ENCODE measurements around the gene KRTAP4-11.
"Not testable (repeated sequence)": the region's sequence is repeated elsewhere in the genome, so short reads cannot be mapped to it uniquely, and the experiment has no call there.

Gene KRTAP4-11

GRCh38 chr17:41117846-41118386 lies at the start of gene KRTAP4-11:
KRTAP4-11 (minus strand) TSS chr17:41118373; CDS start chr17:41118315, 58 bp downstream.
- DNase-seq: not testable (repeated sequence)

- no peak for DNase-seq
Observed at GRCh38 chr17:41167561-41167960, 49.4 kb upstream of the KRTAP4-11 start.

- no peak for DNase-seq
Observed at GRCh38 chr17:41163828-41164227, 45.7 kb upstream of the KRTAP4-11 start.

- DNase-seq: no peak
Observed at GRCh38 chr17:41160648-41161047, 42.5 kb upstream of the KRTAP4-11 start, which contains the start of gene KRTAP4-4. KRTAP4-4 (minus strand) TSS chr17:41160748; CDS start chr17:41160691, 57 bp downstream.

- DNase-seq: not testable (repeated sequence)
Observed at GRCh38 chr17:41160190-41160589, 42.0 kb upstream of the KRTAP4-11 start.

- no peak for DNase-seq
Observed at GRCh38 chr17:41153856-41154255, 35.7 kb upstream of the KRTAP4-11 start.

- no peak for DNase-seq
Observed at GRCh38 chr17:41151525-41151924, 33.4 kb upstream of the KRTAP4-11 start.

GRCh38 chr17:41150026-41150425 lies 31.9 kb upstream of the KRTAP4-11 start:
- DNase-seq: no peak

- DNase-seq: no peak
Observed at GRCh38 chr17:41149652-41149985, 31.4 kb upstream of the KRTAP4-11 start, which contains the start of gene KRTAP4-5. KRTAP4-5 (minus strand) TSS chr17:41149825; CDS start chr17:41149767, 58 bp downstream.

- not testable (repeated sequence) for DNase-seq
Observed at GRCh38 chr17:41148971-41149651, 30.9 kb upstream of the KRTAP4-11 start.

GRCh38 chr17:41147531-41148204 lies 29.5 kb upstream of the KRTAP4-11 start:
- DNase-seq: no peak

GRCh38 chr17:41145261-41145660 lies 27.1 kb upstream of the KRTAP4-11 start:
- no peak for DNase-seq

GRCh38 chr17:41144846-41145245 lies 26.7 kb upstream of the KRTAP4-11 start:
- no peak for DNase-seq

- no peak for DNase-seq
Observed at GRCh38 chr17:41141361-41141760, 23.2 kb upstream of the KRTAP4-11 start.

- DNase-seq: no peak
Observed at GRCh38 chr17:41140360-41141131, 22.4 kb upstream of the KRTAP4-11 start, which contains the start of gene KRTAP4-6. KRTAP4-6 (minus strand) TSS chr17:41140544; CDS start chr17:41140487, 57 bp downstream.

GRCh38 chr17:41139865-41140264 lies 21.7 kb upstream of the KRTAP4-11 start:
- not testable (repeated sequence) for DNase-seq

- DNase-seq: no peak
Observed at GRCh38 chr17:41133880-41134735, 15.9 kb upstream of the KRTAP4-11 start.

GRCh38 chr17:41131979-41132378 lies 13.8 kb upstream of the KRTAP4-11 start:
- DNase-seq: no peak

- DNase-seq: no peak
Observed at GRCh38 chr17:41127371-41127770, 9.2 kb upstream of the KRTAP4-11 start.

GRCh38 chr17:41126412-41126811 lies 8.2 kb upstream of the KRTAP4-11 start:
- no peak for DNase-seq

- DNase-seq: no peak
Observed at GRCh38 chr17:41125064-41125463, 6.9 kb upstream of the KRTAP4-11 start.

- not testable (repeated sequence) for DNase-seq
Observed at GRCh38 chr17:41123991-41124371, 5.8 kb upstream of the KRTAP4-11 start, which contains the start of gene KRTAP4-12. KRTAP4-12 (minus strand) TSS chr17:41124182; CDS start chr17:41124122, 60 bp downstream.

Measured in activated T-cell treated with anti-CD3 and anti-CD28 coated beads, Interleukin-2, amount 50 U/mL, for 1 hour (primary cell).